Endothelial cell of umbilical vein (primary cell): ENCODE data around the gene CCDC183. TPM values are rescaled to one million over a fixed set of nuclear protein-coding genes. Genes with fewer than 3 reads are reported as not detected.

ENCODE experiments used
- BruUV-seq: library from RNA; stranded (reverse); fragments of 400-500 nt; replicated peaks from 2 replicates; lab custom pipeline; 2021; lab: Mats Ljungman, UMichigan
- CTCF ChIA-PET: fragments of 300-600, 350-600 bp; sonication (Branson Sonifier 250); formaldehyde crosslinking; loops from one replicate; lab custom pipeline; 2021; ENCODE audit warnings: antibody characterized with exemption, inconsistent platforms; lab: Charles Lee
- POLR2A ChIA-PET: fragments of 300-600, 350-600 bp; sonication (Branson Sonifier 250); formaldehyde crosslinking; loops from one replicate; lab custom pipeline; 2021; ENCODE audit warnings: antibody characterized with exemption, inconsistent platforms; lab: Charles Lee
- DNase-seq: peaks from one replicate; pipeline ENCODE4 v3.0.0-alpha.2; 2011; ENCODE audit warnings: low read depth, low spot score
- FAIRE-seq: peaks from 2 replicates; lab custom pipeline; 2011; peaks lifted over from hg19 to GRCh38; lab: Jason Lieb, UNC
- H2AFZ ChIP-seq: 2 replicates; pipeline ENCODE4 v1.6.0; 2012; ENCODE audit warnings: low read depth, low read length, control low read depth, inconsistent platforms
- H3K27ac ChIP-seq: 2 replicates; pipeline ENCODE4 v1.5.1; 2011; ENCODE audit warnings: low read depth, mild to moderate bottlenecking, control low read depth, low read length, moderate library complexity; ENCODE audit not compliant: insufficient read depth
- H3K27me3 ChIP-seq, 2 experiments: 2 replicates each; pipeline versions ENCODE4 v1.6.0 to v1.6.1; 2011; ENCODE audit warnings: low read length in 2 of 2, mixed read lengths in 1 of 2; ENCODE audit not compliant: control insufficient read depth in 2 of 2, insufficient read depth in 2 of 2
- H3K36me3 ChIP-seq, 2 experiments: 2 replicates in 1 of 2; 3 replicates in 1 of 2; pipeline ENCODE4 v1.5.1; 2011; ENCODE audit warnings: low read length in 2 of 2, mild to moderate bottlenecking in 1 of 2, moderate library complexity in 1 of 2; ENCODE audit not compliant: control insufficient read depth in 2 of 2, insufficient read depth in 2 of 2; ENCODE audit errors: extremely low read depth in 1 of 2
- H3K4me1 ChIP-seq: 3 replicates; pipeline ENCODE4 v1.5.1; 2011; ENCODE audit warnings: mild to moderate bottlenecking, low read length; ENCODE audit not compliant: control insufficient read depth, insufficient read depth; ENCODE audit errors: extremely low read depth
- H3K4me2 ChIP-seq: 2 replicates; pipeline ENCODE4 v1.6.1; 2011; ENCODE audit warnings: low read length, control low read depth, mixed read lengths; ENCODE audit not compliant: insufficient read depth
- H3K4me3 ChIP-seq, 3 experiments: fragments of 200-600 bp in 1 of 3; sonication (generic), shearing (Covaris generic) in 1 of 3; replicated peaks in 1 of 3; 2 replicates each; pipeline ENCODE4 v1.5.1; 2011 to 2016; ENCODE audit warnings: control low read depth in 3 of 3, low read length in 3 of 3, mild to moderate bottlenecking in 2 of 3, inconsistent platforms in 1 of 3, low read depth in 1 of 3, moderate library complexity in 1 of 3; ENCODE audit not compliant: insufficient read depth in 1 of 3
- H3K79me2 ChIP-seq: 2 replicates; pipeline ENCODE4 v1.6.0; 2012; ENCODE audit warnings: low read length, inconsistent platforms; ENCODE audit not compliant: control insufficient read depth, insufficient read depth
- H3K9ac ChIP-seq: replicated peaks from 2 replicates; pipeline ENCODE3; 2011; ENCODE audit warnings: low read length, control low read depth; ENCODE audit not compliant: insufficient read depth; ENCODE audit errors: extremely low read depth
- H3K9me1 ChIP-seq: replicated peaks from 3 replicates; pipeline ENCODE4 v1.6.0; 2011; ENCODE audit warnings: mild to moderate bottlenecking, low read length; ENCODE audit not compliant: control insufficient read depth, insufficient read depth; ENCODE audit errors: extremely low read depth
- H3K9me3 ChIP-seq: replicated peaks from 2 replicates; pipeline ENCODE4 v1.5.1; 2012; ENCODE audit warnings: low read length, inconsistent platforms; ENCODE audit not compliant: control insufficient read depth, insufficient read depth
- H4K20me1 ChIP-seq: replicated peaks from 2 replicates; pipeline ENCODE3; 2011; ENCODE audit warnings: mild to moderate bottlenecking, low read length; ENCODE audit not compliant: control insufficient read depth, insufficient read depth; ENCODE audit errors: extremely low read depth
- FOS ChIP-seq: IDR thresholded peaks from 2 replicates; pipeline ENCODE4 v1.6.1; 2011; ENCODE audit warnings: mild to moderate bottlenecking, low read length, moderate library complexity, borderline replicate concordance; ENCODE audit not compliant: insufficient read depth
- MYC ChIP-seq: IDR thresholded peaks from one replicate; pipeline ENCODE4 v1.6.1; 2011; ENCODE audit warnings: mild to moderate bottlenecking, low read depth, low read length
- POLR2AphosphoS5 ChIP-seq: IDR thresholded peaks from 2 replicates; pipeline ENCODE4 v1.6.1; 2012; ENCODE audit warnings: low read depth, mild to moderate bottlenecking, control low read depth, low read length, moderate library complexity; ENCODE audit not compliant: insufficient read depth
- dilution Hi-C: fragments of 300-500 bp; cut with MboI; formaldehyde crosslinking; loops from one replicate; pipeline ENCODE4 v1.15.0; 2019; ENCODE audit warnings: low sequenced_read_pairs; ENCODE audit not compliant: extremely low pct_ligation_motif_present
- intact Hi-C: fragments of 100-400 bp; cut with micrococcal nuclease; formaldehyde crosslinking; loops from one replicate; pipeline ENCODE4 v1.10.0; 2022
- polyA plus RNA-seq, 4 experiments: library from polyadenylated mRNA; depleted of rRNA in 3 of 4; stranded (reverse) in 3 of 4; unstranded in 1 of 4; fragments of >200 nt; gene quantifications; 2 replicates each; pipeline versions ENCODE4 v1.2.1 to v1.2.3, GENCODE V29; 2011 to 2012; ENCODE audit warnings: missing spikeins in 1 of 4
- total RNA-seq: library from RNA; stranded (reverse); gene quantifications from 2 replicates; pipeline ENCODE4 v1.2.3, GENCODE V29; 2021
- TF ChIP-seq, protein P1 (sequence below), 2 donors: IDR thresholded peaks; 1 replicate in 1 of 2; 2 replicates in 1 of 2; pipeline ENCODE4 v1.5.1; 2011; ENCODE audit warnings: low read length in 2 of 2, mild to moderate bottlenecking in 2 of 2, moderate library complexity in 2 of 2, control low read depth in 1 of 2, inconsistent platforms in 1 of 2, low read depth in 1 of 2; ENCODE audit not compliant: insufficient read depth in 1 of 2; ENCODE audit errors: extremely low read depth in 1 of 2

Gene CCDC183
- total and polyA plus RNA-seq, 2 donors (not counting 3 experiments of a cell fraction or from before 2014, with no cell fraction given) = 0.50 TPM; not detected in 1

DNA sequence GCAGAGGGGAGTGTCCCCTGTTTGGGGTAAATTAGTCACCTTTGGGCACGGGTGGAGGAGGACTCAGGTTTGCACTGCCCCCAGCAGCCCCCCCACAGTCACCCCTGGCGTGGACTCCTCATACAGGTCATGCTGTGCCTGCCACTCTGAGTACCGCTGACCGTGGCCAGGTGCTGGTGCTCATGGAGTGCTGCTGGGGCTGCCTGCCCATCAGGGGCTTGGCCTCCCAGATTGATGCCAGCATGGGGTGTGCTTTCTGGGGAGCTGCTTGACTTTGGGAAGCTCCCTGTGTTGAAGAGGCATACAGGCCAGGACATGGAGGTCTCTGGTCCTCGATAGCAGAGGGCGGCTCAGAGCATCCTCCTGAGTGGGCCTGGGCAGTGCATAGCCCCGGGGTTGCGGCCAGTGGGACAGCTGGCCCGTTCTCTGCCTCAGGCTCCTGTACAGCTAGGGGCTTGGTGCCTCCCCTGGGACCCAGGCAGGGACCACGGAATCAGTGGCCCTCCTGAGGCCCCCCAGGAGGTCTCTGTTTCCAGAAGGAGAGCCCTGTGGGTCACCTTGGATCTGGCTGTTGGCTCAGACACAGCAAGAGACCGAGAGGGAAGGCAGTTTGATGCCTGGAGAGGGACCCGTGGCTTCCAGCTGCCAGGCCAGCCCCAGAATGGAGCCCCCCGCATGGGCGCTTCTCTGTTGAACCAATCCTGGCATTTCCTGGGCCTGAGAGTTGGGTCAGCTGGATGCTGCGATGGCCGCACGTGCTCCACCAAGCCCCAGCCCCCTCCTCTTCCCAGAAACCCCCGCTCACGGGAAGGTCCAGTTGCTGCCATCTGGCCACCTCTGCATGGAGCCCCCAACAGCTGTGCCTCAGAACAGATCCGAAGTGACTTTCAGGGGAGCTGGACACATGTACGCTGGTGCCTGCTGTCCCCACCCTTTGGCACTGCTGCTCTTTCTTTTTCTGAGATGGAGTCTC, 40.1 kb downstream of the CCDC183 start:
- Histone ChIP-seq H3K4me2 (no peak overlapping the region), H3K9me3 (no peaks in the 10 kb centered on the region), H3K27me3 (no peaks in the 10 kb centered on the region), H3K27ac (no peak overlapping the region), H4K20me1 (no peaks in the 10 kb centered on the region), H3K79me2 (no peaks in the 10 kb centered on the region), H3K9ac (no peak overlapping the region), H3K4me1 (no peaks in the 10 kb centered on the region), H3K36me3 (peaks cover 3 to 13% of the 10 kb centered on the region in 2 experiments), H3K9me1 (no peaks in the 10 kb centered on the region), H2AFZ (no peak overlapping the region), H3K4me3 (no peak overlapping the region)
- ChIA-PET POLR2A (interaction anchor here (0.6 kb wide), 1 partner anchor 16 kb away, joined by 3 read pairs; no protein-coding TSS in a partner anchor), CTCF (interaction anchor here (1.4 kb wide), 1 partner anchor 9 kb away, joined by 3 read pairs; no protein-coding TSS in a partner anchor)
- BruUV-seq = no TSS peak
- no peak for FAIRE-seq
- intact Hi-C loops = no loop called here
- dilution Hi-C loops = no loop called here
- TF ChIP-seq FOS (no peak), POLR2AphosphoS5 (no peak), MYC (no peak)
- TF ChIP-seq, protein P1, sequence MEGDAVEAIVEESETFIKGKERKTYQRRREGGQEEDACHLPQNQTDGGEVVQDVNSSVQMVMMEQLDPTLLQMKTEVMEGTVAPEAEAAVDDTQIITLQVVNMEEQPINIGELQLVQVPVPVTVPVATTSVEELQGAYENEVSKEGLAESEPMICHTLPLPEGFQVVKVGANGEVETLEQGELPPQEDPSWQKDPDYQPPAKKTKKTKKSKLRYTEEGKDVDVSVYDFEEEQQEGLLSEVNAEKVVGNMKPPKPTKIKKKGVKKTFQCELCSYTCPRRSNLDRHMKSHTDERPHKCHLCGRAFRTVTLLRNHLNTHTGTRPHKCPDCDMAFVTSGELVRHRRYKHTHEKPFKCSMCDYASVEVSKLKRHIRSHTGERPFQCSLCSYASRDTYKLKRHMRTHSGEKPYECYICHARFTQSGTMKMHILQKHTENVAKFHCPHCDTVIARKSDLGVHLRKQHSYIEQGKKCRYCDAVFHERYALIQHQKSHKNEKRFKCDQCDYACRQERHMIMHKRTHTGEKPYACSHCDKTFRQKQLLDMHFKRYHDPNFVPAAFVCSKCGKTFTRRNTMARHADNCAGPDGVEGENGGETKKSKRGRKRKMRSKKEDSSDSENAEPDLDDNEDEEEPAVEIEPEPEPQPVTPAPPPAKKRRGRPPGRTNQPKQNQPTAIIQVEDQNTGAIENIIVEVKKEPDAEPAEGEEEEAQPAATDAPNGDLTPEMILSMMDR (IDR thresholded peaks at IDR 0.05; ENCODE audit: extremely low read depth in 1 of 2, insufficient read depth in 1 of 2, low read depth in 1 of 2, low read length in 2 of 2) = no peak
- no peak for DNase-seq
